Upper lobe of right lung (tissue), 1 donor: ENCODE measurements around the gene PARS2. TPM values are rescaled to one million over a fixed set of nuclear protein-coding genes. Genes with fewer than 3 reads are reported as not detected.

Source experiments
- ATAC-seq: fragments of 200-7000 bp; cut with Tn5 transposase; one replicate; pipeline ENCODE4 v1.9.1; 2020; ENCODE audit warnings: mild to moderate bottlenecking, moderate library complexity
- DNase-seq: peaks from one replicate; pipeline ENCODE4 v3.0.0-alpha.2; 2020
- H3K27ac ChIP-seq: fragments of 200-600 bp; one replicate; pipeline ENCODE4 v1.8.0; 2022
- H3K27me3 ChIP-seq: fragments of 200-600 bp; one replicate; pipeline ENCODE4 v1.8.0; 2022; ENCODE audit warnings: mild to moderate bottlenecking
- H3K36me3 ChIP-seq: fragments of 200-600 bp; one replicate; pipeline ENCODE4 v1.8.0; 2022
- H3K4me1 ChIP-seq: fragments of 200-600 bp; one replicate; pipeline ENCODE4 v1.8.0; 2022
- H3K4me3 ChIP-seq: fragments of 200-600 bp; one replicate; pipeline ENCODE4 v1.8.0; 2022; ENCODE audit warnings: mild to moderate bottlenecking
- H3K9me3 ChIP-seq: fragments of 200-600 bp; one replicate; pipeline ENCODE4 v1.8.0; 2022
- CTCF ChIP-seq: fragments of 200-600 bp; IDR thresholded peaks from one replicate; pipeline ENCODE4 v1.8.0; 2022; ENCODE audit warnings: antibody characterized with exemption
- intact Hi-C: fragments of 100-400 bp; cut with DNase I; formaldehyde crosslinking; loops from one replicate; pipeline ENCODE4 v1.11.0; 2022
- total RNA-seq: library from RNA; stranded (reverse); fragmentation: NEBNext Ultra II Directional; extraction: Animal tissue kit (Norgen Biotek cat#: 25700); gene quantifications from one replicate; pipeline ENCODE4 v1.2.1, GENCODE V29; 2021
- donor health status: DM: no; HTN: yes; CAD: no; lungs with severe emphysema.

PARS2 gene
- total RNA-seq, 1 donor from 2014 or later: 3.5 TPM

- no peaks in the 10 kb centered on the region for H3K4me1 ChIP-seq
- no peak for TF ChIP-seq CTCF
- ATAC-seq (peak; percentile 57), DNase-seq (no peak)
- H3K9me3 ChIP-seq: no peaks in the 10 kb centered on the region
- no peak overlapping the region for H3K27ac ChIP-seq
- intact Hi-C loops: no loop called here
- H3K4me3 ChIP-seq: no peak overlapping the region
- no peaks in the 10 kb centered on the region for H3K36me3 ChIP-seq
- H3K27me3 ChIP-seq: no peaks in the 10 kb centered on the region
Measured at GRCh38 chr1:54795841-54796468, 31.6 kb upstream of the PARS2 start.

- Histone ChIP-seq H3K9me3 (no peaks in the 10 kb centered on the region), H3K36me3 (no peaks in the 10 kb centered on the region), H3K4me3 (no peak overlapping the region), H3K27me3 (no peaks in the 10 kb centered on the region), H3K4me1 (no peaks in the 10 kb centered on the region), H3K27ac (no peak overlapping the region)
- ATAC-seq (no peak), DNase-seq (no peak)
- TF ChIP-seq CTCF: no peak
- intact Hi-C loops: no loop called here
Measured at GRCh38 chr1:54795356-54795665, 31.0 kb upstream of the PARS2 start.

GRCh38 chr1:54794451-54795355 is 30.4 kb upstream of the PARS2 start:
- no peaks in the 10 kb centered on the region for H3K9me3 ChIP-seq
- no peaks in the 10 kb centered on the region for H3K27me3 ChIP-seq
- no peaks in the 10 kb centered on the region for H3K4me1 ChIP-seq
- DNase-seq (no peak), ATAC-seq (no peak)
- intact Hi-C loops: no loop called here
- no peak for TF ChIP-seq CTCF
- no peaks in the 10 kb centered on the region for H3K36me3 ChIP-seq
- no peak overlapping the region for H3K4me3 ChIP-seq
- no peak overlapping the region for H3K27ac ChIP-seq

- intact Hi-C loops: no loop called here
- no peaks in the 10 kb centered on the region for H3K36me3 ChIP-seq
- no peak overlapping the region for H3K27ac ChIP-seq
Measured at GRCh38 chr1:54792686-54793282, 28.5 kb upstream of the PARS2 start.

More at GRCh38 chr1:54792686-54793282, 28.5 kb upstream of the PARS2 start:
- H3K4me3 ChIP-seq: no peak overlapping the region
- ATAC-seq (no peak), DNase-seq (no peak)
- H3K9me3 ChIP-seq: no peaks in the 10 kb centered on the region
- no peak for TF ChIP-seq CTCF
- H3K4me1 ChIP-seq: no peaks in the 10 kb centered on the region
- H3K27me3 ChIP-seq: no peaks in the 10 kb centered on the region
